OCI-LY1 (cell line): ENCODE results near the gene MACROH2A2.

Source experiments
- H2AFZ ChIP-seq: fragments of 200-600 bp; sonication (generic), shearing (Covaris generic); 2 replicates; pipeline ENCODE4 v1.6.0; 2014; ENCODE audit warnings: antibody characterized with exemption, mild to moderate bottlenecking, low read length
- H3F3A ChIP-seq: fragments of 200-600 bp; sonication (generic), shearing (Covaris generic); 2 replicates; pipeline ENCODE4 v1.6.0; 2014; ENCODE audit warnings: mild to moderate bottlenecking, antibody characterized with exemption, low read length, moderate library complexity; ENCODE audit not compliant: insufficient read depth
- H3K27ac ChIP-seq: fragments of 200-600 bp; sonication (generic); 2 replicates; pipeline ENCODE4 v1.5.1; 2014; ENCODE audit warnings: low read length, mixed run types, mild to moderate bottlenecking, low read depth; ENCODE audit not compliant: poor library complexity, severe bottlenecking
- H3K27me3 ChIP-seq: fragments of 200-600 bp; sonication (generic); 2 replicates; pipeline ENCODE4 v1.6.0; 2014; ENCODE audit warnings: antibody characterized with exemption, mild to moderate bottlenecking, low read length, moderate library complexity; ENCODE audit not compliant: insufficient read depth
- H3K36me3 ChIP-seq: fragments of 200-600 bp; sonication (generic); 2 replicates; pipeline ENCODE4 v1.6.1; 2014; ENCODE audit warnings: mild to moderate bottlenecking, antibody characterized with exemption, low read length, moderate library complexity, mixed read lengths; ENCODE audit not compliant: insufficient read depth
- H3K4me1 ChIP-seq: fragments of 200-600 bp; sonication (generic); 2 replicates; pipeline ENCODE4 v1.5.1; 2014; ENCODE audit warnings: mild to moderate bottlenecking, low read length, moderate library complexity; ENCODE audit not compliant: insufficient read depth, severe bottlenecking
- H3K4me2 ChIP-seq: fragments of 200-600 bp; sonication (generic), shearing (Covaris generic); 2 replicates; pipeline ENCODE4 v1.6.1; 2014; ENCODE audit warnings: low read length
- H3K4me3 ChIP-seq: fragments of 200-600 bp; sonication (generic); 2 replicates; pipeline ENCODE4 v1.5.1; 2014; ENCODE audit warnings: low read length, low read depth, mild to moderate bottlenecking, mixed read lengths; ENCODE audit not compliant: poor library complexity, severe bottlenecking
- H3K79me2 ChIP-seq: fragments of 200-600 bp; shearing (Covaris generic); 2 replicates; pipeline ENCODE4 v1.6.1; 2016; ENCODE audit warnings: mixed run types, low read length, mixed read lengths; ENCODE audit not compliant: insufficient read depth
- H3K9ac ChIP-seq: fragments of 200-600 bp; sonication (generic), shearing (Covaris generic); 2 replicates; pipeline ENCODE4 v1.6.1; 2014; ENCODE audit warnings: mild to moderate bottlenecking, low read length, mixed read lengths
- H3K9me2 ChIP-seq: fragments of 200-600 bp; sonication (generic), shearing (Covaris generic); 2 replicates; pipeline ENCODE4 v1.6.1; 2014; ENCODE audit warnings: low read depth, mild to moderate bottlenecking, low read length, mixed read lengths
- H3K9me3 ChIP-seq: fragments of 200-600 bp; shearing (Covaris generic); 2 replicates; pipeline ENCODE4 v1.6.1; 2014; ENCODE audit warnings: low read length, mixed read lengths
- H4K20me1 ChIP-seq: fragments of 200-600 bp; sonication (generic), shearing (Covaris generic); 2 replicates; pipeline ENCODE4 v1.6.0; 2016; ENCODE audit warnings: mild to moderate bottlenecking, low read length; ENCODE audit not compliant: insufficient read depth
- EZH2 ChIP-seq: fragments of 200-600 bp; sonication (generic), shearing (Covaris generic); IDR thresholded peaks from 2 replicates; pipeline ENCODE4 v1.8.0; 2017; ENCODE audit warnings: borderline replicate concordance, mixed run types, mild to moderate bottlenecking, antibody characterized with exemption, low read length, moderate library complexity, mixed read lengths
- TF ChIP-seq, protein P1 (sequence below): fragments of 200-600 bp; sonication (generic), shearing (Covaris generic); IDR thresholded peaks from 2 replicates; pipeline ENCODE4 v1.5.1; 2017; ENCODE audit warnings: mild to moderate bottlenecking, antibody characterized with exemption, low read length, moderate library complexity, mixed read lengths

The MACROH2A2 gene

DNA sequence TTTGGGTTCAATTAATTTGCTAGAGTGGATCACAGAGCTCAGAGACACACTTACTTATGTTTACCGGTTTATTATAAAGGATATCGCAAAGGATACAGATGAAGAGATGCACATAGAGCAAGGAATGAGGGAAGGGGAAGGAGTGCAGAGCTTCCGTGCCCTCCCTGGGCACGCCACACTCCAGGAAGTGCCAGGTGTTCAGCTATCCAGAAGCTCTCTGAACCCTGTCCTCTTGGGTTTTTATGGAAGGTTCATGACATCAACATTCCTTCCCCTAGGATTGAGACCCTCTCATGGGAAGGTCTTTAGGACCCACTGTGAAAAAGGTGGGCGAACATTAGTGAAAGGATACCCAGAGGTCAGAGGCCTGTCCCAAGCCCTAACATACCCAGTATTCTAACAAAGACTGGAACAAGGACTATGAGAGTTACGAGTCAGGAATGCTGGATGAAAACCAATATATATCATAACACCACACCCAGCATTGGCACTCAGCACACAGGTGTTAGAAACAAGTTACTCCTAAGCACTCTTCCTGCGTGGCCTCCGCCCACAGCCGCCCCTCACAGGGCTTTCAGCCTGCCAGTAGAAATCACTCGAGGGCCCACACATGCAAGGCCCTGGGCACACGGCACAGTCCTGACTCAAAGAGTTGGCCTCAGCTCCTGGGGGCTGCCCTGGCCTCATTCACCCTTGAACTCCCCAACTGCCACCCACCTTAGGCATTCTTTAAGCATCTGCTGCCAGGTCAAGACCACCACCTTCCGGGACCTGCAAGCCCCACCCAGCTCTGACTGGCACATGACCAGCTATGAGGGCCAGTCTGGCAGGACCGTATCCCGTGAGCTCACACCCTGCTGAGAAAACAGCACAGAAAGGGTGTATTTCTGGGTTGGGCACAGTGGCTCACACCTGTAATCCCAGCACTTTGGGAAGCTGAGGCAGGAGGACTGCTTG, 85.6 kb downstream of the MACROH2A2 start:
- H3K9me2 ChIP-seq: no peaks in the 10 kb centered on the region
- peaks cover 3% of the 10 kb centered on the region for H3K4me1 ChIP-seq
- H2AFZ ChIP-seq: no peak overlapping the region
- H3K9me3 ChIP-seq: no peaks in the 10 kb centered on the region
- no peaks in the 10 kb centered on the region for H3K27me3 ChIP-seq
- no peaks in the 10 kb centered on the region for H4K20me1 ChIP-seq
- H3F3A ChIP-seq: 0 out of 2 replicates have a peak, but pooled peaks cover 3% of the 10 kb centered on the region
- no peak for TF ChIP-seq EZH2
- TF ChIP-seq, protein P1, sequence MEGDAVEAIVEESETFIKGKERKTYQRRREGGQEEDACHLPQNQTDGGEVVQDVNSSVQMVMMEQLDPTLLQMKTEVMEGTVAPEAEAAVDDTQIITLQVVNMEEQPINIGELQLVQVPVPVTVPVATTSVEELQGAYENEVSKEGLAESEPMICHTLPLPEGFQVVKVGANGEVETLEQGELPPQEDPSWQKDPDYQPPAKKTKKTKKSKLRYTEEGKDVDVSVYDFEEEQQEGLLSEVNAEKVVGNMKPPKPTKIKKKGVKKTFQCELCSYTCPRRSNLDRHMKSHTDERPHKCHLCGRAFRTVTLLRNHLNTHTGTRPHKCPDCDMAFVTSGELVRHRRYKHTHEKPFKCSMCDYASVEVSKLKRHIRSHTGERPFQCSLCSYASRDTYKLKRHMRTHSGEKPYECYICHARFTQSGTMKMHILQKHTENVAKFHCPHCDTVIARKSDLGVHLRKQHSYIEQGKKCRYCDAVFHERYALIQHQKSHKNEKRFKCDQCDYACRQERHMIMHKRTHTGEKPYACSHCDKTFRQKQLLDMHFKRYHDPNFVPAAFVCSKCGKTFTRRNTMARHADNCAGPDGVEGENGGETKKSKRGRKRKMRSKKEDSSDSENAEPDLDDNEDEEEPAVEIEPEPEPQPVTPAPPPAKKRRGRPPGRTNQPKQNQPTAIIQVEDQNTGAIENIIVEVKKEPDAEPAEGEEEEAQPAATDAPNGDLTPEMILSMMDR: no peak
- H3K79me2 ChIP-seq: no peaks in the 10 kb centered on the region
- H3K4me3 ChIP-seq: no peak overlapping the region
- no peak overlapping the region for H3K9ac ChIP-seq
- no peak overlapping the region for H3K4me2 ChIP-seq
- H3K36me3 ChIP-seq: 0 out of 2 replicates have a peak, but pooled peaks cover 5% of the 10 kb centered on the region
- no peak overlapping the region for H3K27ac ChIP-seq

DNA sequence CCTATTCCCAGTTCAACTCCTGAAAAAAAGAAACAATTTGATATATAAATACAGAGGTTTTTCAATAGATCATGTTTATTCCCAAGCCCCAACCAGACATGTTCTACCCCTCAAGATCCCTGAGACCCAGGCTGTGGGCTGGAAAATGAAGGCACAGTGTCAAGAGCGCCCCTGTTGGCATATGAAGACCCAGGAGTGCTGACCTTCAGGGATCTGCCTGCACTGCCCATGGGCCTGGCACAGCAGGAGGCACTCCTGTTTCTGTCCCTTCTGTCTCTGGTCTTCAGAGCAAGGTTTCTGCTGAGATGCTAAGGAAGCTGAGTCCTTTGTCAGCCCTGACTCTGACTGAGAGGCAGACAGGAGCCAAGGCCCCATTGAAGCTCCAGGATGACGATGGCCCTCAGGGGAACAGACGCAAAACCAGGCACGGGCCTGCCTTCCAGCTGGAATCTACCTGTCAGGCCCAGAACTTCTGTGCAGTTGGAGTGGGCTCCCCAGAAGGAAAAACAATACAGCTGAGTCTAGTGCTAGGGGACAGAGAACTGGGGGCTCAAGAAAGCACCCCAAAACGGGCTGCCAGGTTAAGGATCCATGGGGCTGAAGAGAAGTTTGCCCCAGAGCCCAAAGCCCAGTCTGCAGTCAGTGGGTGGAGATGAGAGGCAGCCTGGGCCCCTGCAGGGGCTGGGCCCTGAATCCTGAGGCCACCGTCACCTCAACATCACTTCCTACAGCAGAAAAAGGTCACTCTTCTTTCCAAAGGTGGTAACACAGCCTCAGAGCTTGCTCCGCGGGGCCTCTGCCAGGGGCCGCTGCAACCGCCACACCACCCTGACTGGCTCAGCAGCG, 86.7 kb downstream of the MACROH2A2 start:
- no peak overlapping the region for H3K27ac ChIP-seq
- no peak overlapping the region for H3K4me2 ChIP-seq
- no peak overlapping the region for H3K4me3 ChIP-seq
- no peaks in the 10 kb centered on the region for H3K9me2 ChIP-seq
- H3K79me2 ChIP-seq: no peaks in the 10 kb centered on the region
- H3K4me1 ChIP-seq: peaks cover 5% of the 10 kb centered on the region
- TF ChIP-seq, protein P1: no peak
- no peak for TF ChIP-seq EZH2
- no peak overlapping the region for H3K9ac ChIP-seq
- H2AFZ ChIP-seq: no peak overlapping the region
- no peaks in the 10 kb centered on the region for H3K9me3 ChIP-seq
- no peaks in the 10 kb centered on the region for H3K27me3 ChIP-seq
- 0 out of 2 replicates have a peak, but pooled peaks cover 5% of the 10 kb centered on the region for H3K36me3 ChIP-seq
- H4K20me1 ChIP-seq: no peaks in the 10 kb centered on the region
- 0 out of 2 replicates have a peak, but pooled peaks cover 3% of the 10 kb centered on the region for H3F3A ChIP-seq

DNA sequence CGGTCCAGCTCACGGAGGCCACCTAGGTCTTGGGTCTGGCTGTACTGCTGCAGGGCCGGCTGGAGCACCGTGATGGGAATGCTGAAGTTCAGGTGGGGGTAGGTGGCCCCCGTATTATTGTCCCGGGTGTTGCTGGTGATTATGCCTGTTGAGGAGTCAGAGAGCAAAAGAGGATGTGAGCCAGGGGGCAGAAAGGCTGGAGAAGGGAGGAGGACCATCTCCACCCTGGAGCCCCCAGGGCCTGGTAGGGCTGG, 87.3 kb downstream of the MACROH2A2 start:
- H3K4me2 ChIP-seq: no peak overlapping the region
- H3K36me3 ChIP-seq: 0 out of 2 replicates have a peak, but pooled peaks cover 5% of the 10 kb centered on the region
- H3K9me2 ChIP-seq: no peaks in the 10 kb centered on the region
- no peak overlapping the region for H2AFZ ChIP-seq
- no peaks in the 10 kb centered on the region for H4K20me1 ChIP-seq
- H3F3A ChIP-seq: 0 out of 2 replicates have a peak, but pooled peaks cover 3% of the 10 kb centered on the region
- peaks cover 11% of the 10 kb centered on the region for H3K4me1 ChIP-seq
- H3K27ac ChIP-seq: no peak overlapping the region
- TF ChIP-seq, protein P1: no peak
- no peak for TF ChIP-seq EZH2
- H3K4me3 ChIP-seq: no peak overlapping the region
- no peak overlapping the region for H3K9ac ChIP-seq
- no peaks in the 10 kb centered on the region for H3K9me3 ChIP-seq
- H3K27me3 ChIP-seq: no peaks in the 10 kb centered on the region
- no peaks in the 10 kb centered on the region for H3K79me2 ChIP-seq
